Activated CD8-positive, alpha-beta memory T cell treated with anti-CD3 and anti-CD28 coated beads for 48 hours (primary cell): ENCODE measurements around the gene LOC101059915.
A peak's percentile ranks its signal among the peaks of the same experiment; 100 is the strongest.
"Not testable (repeated sequence)": the region's sequence is repeated elsewhere in the genome, so short reads cannot be mapped to it uniquely, and the experiment has no call there.

Experiments used
- DNase-seq, 3 experiments: peaks; one replicate each; pipeline ENCODE4 v3.0.0-alpha.2; 2020; ENCODE audit warnings: low read depth in 2 of 3, low spot score in 2 of 3

LOC101059915 gene

GRCh38 chrX:71671043-71671780, 3.9 kb downstream of the LOC101059915 start:
- peak in 1 of 3 experiments; percentile 1 for DNase-seq

GRCh38 chrX:71671938-71672337, 4.6 kb downstream of the LOC101059915 start:
- no peak for DNase-seq

GRCh38 chrX:71675636-71676035, 8.3 kb downstream of the LOC101059915 start:
- not testable (repeated sequence) for DNase-seq

GRCh38 chrX:71676068-71676795, 8.9 kb downstream of the LOC101059915 start:
- not testable (repeated sequence) for DNase-seq

- not testable (repeated sequence) for DNase-seq
Measured at GRCh38 chrX:71677195-71677594, 9.8 kb downstream of the LOC101059915 start.

GRCh38 chrX:71679575-71680207, 12.3 kb downstream of the LOC101059915 start:
- DNase-seq = no peak

GRCh38 chrX:71696641-71697465, 29.5 kb downstream of the LOC101059915 start:
- DNase-seq = not testable (repeated sequence)

GRCh38 chrX:71697466-71698298, 30.3 kb downstream of the LOC101059915 start:
- not testable (repeated sequence) for DNase-seq

- DNase-seq = not testable (repeated sequence)
Measured at GRCh38 chrX:71698299-71699022, 31.1 kb downstream of the LOC101059915 start.

GRCh38 chrX:71699023-71699344, 31.6 kb downstream of the LOC101059915 start:
- DNase-seq = not testable (repeated sequence)

- DNase-seq = not testable (repeated sequence)
Measured at GRCh38 chrX:71702853-71703252, 35.5 kb downstream of the LOC101059915 start.

GRCh38 chrX:71714064-71714463, 46.7 kb downstream of the LOC101059915 start:
- DNase-seq = not testable (repeated sequence)

- not testable (repeated sequence) for DNase-seq
Measured at GRCh38 chrX:71715551-71715950, 48.2 kb downstream of the LOC101059915 start.

GRCh38 chrX:71716323-71716722, 49.0 kb downstream of the LOC101059915 start:
- not testable (repeated sequence) for DNase-seq

- not testable (repeated sequence) for DNase-seq
Measured at GRCh38 chrX:71718185-71718584, 50.8 kb downstream of the LOC101059915 start, which contains the start of gene CXorf49. Gene CXorf49, minus strand, starts transcription at chrX:71718285. Its CDS starts 134 bp downstream, at chrX:71718151.

- DNase-seq = not testable (repeated sequence)
Measured at GRCh38 chrX:71719195-71719594, 51.8 kb downstream of the LOC101059915 start.

- DNase-seq = not testable (repeated sequence)
Measured at GRCh38 chrX:71720289-71720886, 53.0 kb downstream of the LOC101059915 start.
